KOPT-K1 (cell line): ENCODE measurements around the gene C9orf57.
"Not testable (repeated sequence)": the region's sequence is repeated elsewhere in the genome, so short reads cannot be mapped to it uniquely, and the experiment has no call there.

Source experiments
- H3K27ac ChIP-seq: fragments of 200-600 bp; sonication (generic); 2 replicates; pipeline ENCODE4 v1.5.1; 2016; ENCODE audit warnings: antibody characterized with exemption, mild to moderate bottlenecking, low read depth, low read length; ENCODE audit not compliant: poor library complexity, severe bottlenecking
- H3K36me3 ChIP-seq: fragments of 200-600 bp; sonication (generic); 2 replicates; pipeline ENCODE4 v1.5.1; 2017; ENCODE audit warnings: antibody characterized with exemption, mild to moderate bottlenecking, low read length, moderate library complexity; ENCODE audit not compliant: insufficient read depth
- H3K9me3 ChIP-seq: fragments of 200-600 bp; sonication (generic); 2 replicates; pipeline ENCODE4 v1.5.1; 2017; ENCODE audit warnings: antibody characterized with exemption, low read length, mild to moderate bottlenecking; ENCODE audit not compliant: insufficient read depth, poor library complexity, severe bottlenecking

Gene C9orf57, protein sequence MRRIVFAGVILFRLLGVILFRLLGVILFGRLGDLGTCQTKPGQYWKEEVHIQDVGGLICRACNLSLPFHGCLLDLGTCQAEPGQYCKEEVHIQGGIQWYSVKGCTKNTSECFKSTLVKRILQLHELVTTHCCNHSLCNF

DNA sequence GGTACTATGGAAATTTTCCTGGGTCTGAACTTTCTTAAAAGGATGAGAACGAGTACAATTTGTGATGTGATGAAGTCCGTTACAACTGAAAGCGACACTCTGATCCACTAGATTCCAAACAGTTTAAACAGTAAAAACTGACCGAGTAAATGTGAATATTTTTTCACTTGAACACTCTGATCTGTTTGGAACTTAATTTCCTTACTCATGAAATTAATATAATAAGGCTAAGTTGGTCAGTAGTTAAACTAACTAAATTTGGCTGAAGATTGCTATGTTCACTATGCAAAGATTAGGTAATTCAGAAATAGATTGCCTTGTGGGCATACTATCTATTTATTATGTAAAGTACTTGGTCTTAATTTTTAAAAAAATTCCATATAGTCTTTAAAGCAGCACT, at the start of gene C9orf57:
TSS of gene C9orf57 (minus strand) at position 101 of the 400 bp plus-strand sequence. CDS start 1,282 bp downstream, outside the sequence.
- Histone ChIP-seq H3K27ac (no peak within 1 kb of the TSS), H3K9me3 (no peaks in the 10 kb centered on the region)

GRCh38 chr9:72102520-72102919, 42.1 kb upstream of the C9orf57 start:
- H3K9me3 ChIP-seq, result no peaks in the 10 kb centered on the region

More for the DNA sequence above, at the start of gene C9orf57:
- H3K36me3 ChIP-seq, result no peaks in the 10 kb centered on the region

DNA sequence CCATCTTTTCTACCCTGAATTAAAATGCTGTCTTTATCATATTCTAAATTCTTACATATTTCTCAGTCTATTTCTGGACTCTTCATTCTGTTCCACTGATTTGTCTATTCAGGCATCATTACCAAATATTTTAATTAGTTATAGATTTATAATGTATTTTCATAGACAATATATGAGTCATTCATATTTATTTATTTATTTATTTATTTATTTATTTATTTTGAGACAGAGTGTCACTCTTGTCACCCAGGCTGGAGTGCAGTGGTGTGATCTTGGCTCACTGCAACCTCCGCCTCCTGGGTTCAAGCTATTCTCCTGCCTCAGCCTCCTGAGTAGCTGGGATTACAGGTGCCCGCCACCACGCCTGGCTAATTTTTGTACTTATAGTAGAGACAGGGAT, 35.1 kb upstream of the C9orf57 start:
- not testable (repeated sequence) for H3K36me3 ChIP-seq, H3K27ac ChIP-seq, H3K9me3 ChIP-seq

More at GRCh38 chr9:72102520-72102919, 42.1 kb upstream of the C9orf57 start:
- Histone ChIP-seq H3K36me3 (no peaks in the 10 kb centered on the region), H3K27ac (no peak overlapping the region)

GRCh38 chr9:72092820-72093219, 32.4 kb upstream of the C9orf57 start:
- H3K9me3 ChIP-seq, result no peaks in the 10 kb centered on the region

GRCh38 chr9:72089451-72090130, 29.2 kb upstream of the C9orf57 start:
- Histone ChIP-seq H3K27ac (no peak overlapping the region), H3K9me3 (no peaks in the 10 kb centered on the region), H3K36me3 (no peaks in the 10 kb centered on the region)

More at GRCh38 chr9:72092820-72093219, 32.4 kb upstream of the C9orf57 start:
- Histone ChIP-seq H3K36me3 (no peaks in the 10 kb centered on the region), H3K27ac (no peak overlapping the region)

DNA sequence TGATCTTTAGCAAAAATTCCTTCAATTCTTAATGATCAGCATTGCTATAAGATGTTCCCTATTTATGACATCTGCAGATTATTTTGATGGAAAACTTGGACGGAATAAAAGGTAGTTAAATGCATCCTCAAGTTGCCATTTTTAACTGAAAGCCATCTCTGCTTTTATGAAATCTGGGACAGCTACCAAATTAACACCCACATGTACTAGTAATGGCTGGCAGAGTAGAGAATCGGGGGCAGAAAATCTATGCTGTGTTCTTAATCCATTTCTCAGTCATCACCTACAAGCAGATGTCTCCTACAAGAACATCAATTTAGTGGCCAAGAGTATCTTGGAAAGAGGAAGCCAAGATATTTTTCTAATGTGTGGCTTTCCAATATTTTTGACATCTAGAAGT, 22.1 kb upstream of the C9orf57 start:
- no peaks in the 10 kb centered on the region for H3K9me3 ChIP-seq
- no peak overlapping the region for H3K27ac ChIP-seq
- H3K36me3 ChIP-seq, result no peaks in the 10 kb centered on the region

GRCh38 chr9:72074666-72075065, 14.3 kb upstream of the C9orf57 start:
- not testable (repeated sequence) for H3K36me3 ChIP-seq, H3K9me3 ChIP-seq, H3K27ac ChIP-seq

DNA sequence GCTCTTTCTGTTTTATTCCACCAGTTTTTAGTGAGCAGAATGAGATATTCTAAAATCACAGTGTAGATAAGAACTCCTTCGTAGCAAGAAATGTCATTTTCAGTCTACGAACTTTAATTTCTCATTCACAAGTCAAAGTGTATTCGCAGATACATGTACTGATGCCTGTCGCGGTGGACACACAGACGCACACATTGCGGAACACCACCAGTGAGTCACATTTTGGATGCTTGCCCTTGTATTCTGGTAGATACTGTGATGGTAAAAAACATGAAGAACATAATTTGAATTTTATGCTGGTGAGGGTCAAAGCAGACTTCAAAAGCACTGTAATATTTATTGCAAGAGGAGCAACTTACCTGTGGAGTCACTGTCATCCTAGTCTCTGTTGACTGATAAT, 4.7 kb upstream of the C9orf57 start:
- H3K36me3 ChIP-seq, result no peaks in the 10 kb centered on the region
- no peak overlapping the region for H3K27ac ChIP-seq
- H3K9me3 ChIP-seq, result no peaks in the 10 kb centered on the region

GRCh38 chr9:72052122-72052521, 8.3 kb downstream of the C9orf57 start:
- Histone ChIP-seq H3K9me3 (no peaks in the 10 kb centered on the region), H3K27ac (no peak overlapping the region), H3K36me3 (no peaks in the 10 kb centered on the region)

- H3K36me3 ChIP-seq, result no peaks in the 10 kb centered on the region
- H3K27ac ChIP-seq, result no peak overlapping the region
- no peaks in the 10 kb centered on the region for H3K9me3 ChIP-seq
Observed at GRCh38 chr9:72048850-72049249, 11.6 kb downstream of the C9orf57 start.

- no peak overlapping the region for H3K27ac ChIP-seq
- no peaks in the 10 kb centered on the region for H3K9me3 ChIP-seq
- H3K36me3 ChIP-seq, result no peaks in the 10 kb centered on the region
Observed at GRCh38 chr9:72046630-72047456, 13.6 kb downstream of the C9orf57 start.

DNA sequence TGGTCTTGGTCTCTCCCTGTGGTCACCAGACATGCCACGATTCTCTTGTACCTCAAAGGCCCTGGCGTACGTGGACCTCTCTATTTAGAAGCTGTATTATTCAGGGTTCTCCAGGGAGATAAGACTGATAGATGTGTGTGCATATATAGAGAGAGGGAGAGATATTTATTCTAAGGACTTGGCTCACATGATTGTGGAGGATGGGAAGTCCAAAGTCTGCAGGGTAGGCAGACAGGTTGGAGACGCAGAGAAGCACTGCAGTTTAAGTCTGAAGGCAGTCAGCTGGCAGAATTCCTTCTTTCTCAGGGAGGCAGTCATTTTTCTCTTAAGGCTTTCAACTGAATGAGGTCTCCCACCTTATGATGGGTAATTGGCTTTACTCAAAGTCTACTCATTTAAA, 16.3 kb downstream of the C9orf57 start:
- Histone ChIP-seq H3K27ac (no peak overlapping the region), H3K9me3 (no peaks in the 10 kb centered on the region), H3K36me3 (no peaks in the 10 kb centered on the region)

GRCh38 chr9:72043576-72043975, 16.8 kb downstream of the C9orf57 start:
- no peak overlapping the region for H3K27ac ChIP-seq
- no peaks in the 10 kb centered on the region for H3K9me3 ChIP-seq
- H3K36me3 ChIP-seq, result no peaks in the 10 kb centered on the region

DNA sequence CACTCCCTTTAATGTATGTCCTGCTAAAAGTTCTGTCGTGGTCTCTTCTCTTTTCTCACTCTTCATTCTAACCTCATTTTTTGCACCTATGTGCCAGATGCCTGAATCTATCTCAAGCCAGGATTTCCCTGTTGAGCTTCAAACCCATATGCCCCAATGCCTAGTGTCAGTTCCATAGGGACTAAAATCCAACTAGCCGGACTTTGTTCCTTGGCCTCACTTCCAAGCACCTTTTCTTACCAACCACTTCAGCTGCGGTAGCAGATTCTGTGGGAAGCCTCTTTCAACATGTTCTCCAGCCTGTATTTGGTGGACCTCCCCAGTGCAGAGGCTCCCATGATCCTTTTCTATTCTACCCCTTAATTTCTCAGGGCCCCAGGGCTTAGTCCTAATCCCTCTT, 17.5 kb downstream of the C9orf57 start:
- Histone ChIP-seq H3K9me3 (no peaks in the 10 kb centered on the region), H3K36me3 (no peaks in the 10 kb centered on the region), H3K27ac (no peak overlapping the region)

- no peak overlapping the region for H3K27ac ChIP-seq
- no peaks in the 10 kb centered on the region for H3K36me3 ChIP-seq
- no peaks in the 10 kb centered on the region for H3K9me3 ChIP-seq
Observed at GRCh38 chr9:72041775-72042194, 18.6 kb downstream of the C9orf57 start.
